Panc1 (cell line): ENCODE results near the gene AGAP2. TPM values are rescaled to one million over a fixed set of nuclear protein-coding genes. Genes with fewer than 3 reads are reported as not detected.
"Not testable (repeated sequence)": the region's sequence is repeated elsewhere in the genome, so short reads cannot be mapped to it uniquely, and the experiment has no call there.

ENCODE experiments used
- ATAC-seq: fragments of 200-7000 bp; cut with Tn5 transposase; 2 replicates; pipeline ENCODE4 v1.9.1; 2020; ENCODE audit warnings: mild to moderate bottlenecking, moderate library complexity
- BruUV-seq: library from RNA; stranded (reverse); fragments of 400-500 nt; replicated peaks from 2 replicates; lab custom pipeline; 2021; lab: Mats Ljungman, UMichigan
- CTCF ChIA-PET: fragments of 300-600 bp; sonication (Branson Sonifier 250); formaldehyde crosslinking; loops from one replicate; lab custom pipeline; 2022; ENCODE audit warnings: antibody characterized with exemption; lab: Charles Lee
- POLR2A ChIA-PET: fragments of 300-600 bp; sonication (Branson Sonifier 250); formaldehyde crosslinking; loops from one replicate; lab custom pipeline; 2022; ENCODE audit warnings: antibody characterized with exemption; lab: Charles Lee
- DNase-seq: peaks from one replicate; pipeline ENCODE4 v3.0.0-alpha.2; 2010; ENCODE audit warnings: low read depth, low spot score
- H3K27ac ChIP-seq: 2 replicates; pipeline ENCODE4 v1.5.1; 2011; ENCODE audit warnings: mild to moderate bottlenecking, low read length, inconsistent platforms
- H3K27me3 ChIP-seq: fragments of 200-500 bp; sonication (Bioruptor generic); 2 replicates; pipeline ENCODE4 v1.6.0; 2014; ENCODE audit warnings: low read length, inconsistent platforms; ENCODE audit not compliant: control insufficient read depth, insufficient read depth
- H3K36me3 ChIP-seq: fragments of 200-500 bp; sonication (Bioruptor generic); 2 replicates; pipeline ENCODE4 v1.5.1; 2014; ENCODE audit warnings: inconsistent platforms, mild to moderate bottlenecking, low read length, moderate library complexity; ENCODE audit not compliant: control insufficient read depth, insufficient read depth
- H3K4me1 ChIP-seq: 2 replicates; pipeline ENCODE4 v1.5.1; 2011; ENCODE audit warnings: inconsistent platforms, mild to moderate bottlenecking, low read length, moderate library complexity; ENCODE audit not compliant: control insufficient read depth, insufficient read depth
- H3K4me3 ChIP-seq, 2 experiments: 2 replicates each; pipeline ENCODE4 v1.5.1; 2011 to 2012; ENCODE audit warnings: low read depth in 2 of 2, low read length in 2 of 2, mild to moderate bottlenecking in 2 of 2, inconsistent platforms in 1 of 2, moderate library complexity in 1 of 2
- H3K9me3 ChIP-seq: fragments of 200-500 bp; sonication (Bioruptor generic); 2 replicates; pipeline ENCODE4 v1.5.1; 2014; ENCODE audit warnings: low read depth, mild to moderate bottlenecking, inconsistent platforms, low read length, moderate library complexity; ENCODE audit not compliant: control insufficient read depth, insufficient read depth
- CTCF ChIP-seq: fragments of 450-650 bp; IDR thresholded peaks from 2 replicates; pipeline ENCODE4 v1.5.1; 2017; ENCODE audit warnings: mild to moderate bottlenecking
- POLR2AphosphoS5 ChIP-seq: IDR thresholded peaks from 2 replicates; pipeline ENCODE4 v1.6.1; 2012; ENCODE audit warnings: mild to moderate bottlenecking, low read depth, low read length, moderate library complexity
- REST ChIP-seq, 2 experiments: IDR thresholded peaks; 2 replicates each; pipeline ENCODE4 v1.6.1; 2011 to 2012; ENCODE audit warnings: low read depth in 2 of 2, control low read depth in 1 of 2, low read length in 1 of 2, mild to moderate bottlenecking in 1 of 2, moderate library complexity in 1 of 2; ENCODE audit not compliant: insufficient read depth in 1 of 2
- SIN3A ChIP-seq: IDR thresholded peaks from 2 replicates; pipeline ENCODE4 v1.6.1; 2012; ENCODE audit warnings: low read depth, mild to moderate bottlenecking, low read length, moderate library complexity, borderline replicate concordance; ENCODE audit not compliant: insufficient read depth
- TCF7L2 ChIP-seq: IDR thresholded peaks from 2 replicates; pipeline ENCODE4 v1.6.1; 2011; ENCODE audit warnings: mild to moderate bottlenecking, low read depth, low read length, inconsistent platforms
- in situ Hi-C: cut with HindIII; loops from 2 replicates; pipeline ENCODE4 v1.10.0; 2016; ENCODE audit warnings: low sequenced_read_pairs, low pct_unique_long_range_greater_than_20kb
- intact Hi-C: fragments of 100-400 bp; cut with micrococcal nuclease; formaldehyde crosslinking; loops from one replicate; pipeline ENCODE4 v1.10.0; 2022; ENCODE audit not compliant: unreplicated experiment
- total RNA-seq: library from RNA; stranded (reverse); gene quantifications from one replicate; pipeline ENCODE4 v1.2.1, GENCODE V29; 2021; ENCODE audit not compliant: unreplicated experiment

The AGAP2 gene
- total RNA-seq, 1 experiment from 2014 or later, result 0.49 TPM

GRCh38 chr12:57775563-57776246 lies 37.2 kb upstream of the AGAP2 start:
- ChIA-PET POLR2A (no interaction called here), CTCF (interaction anchor here (0.6 to 0.7 kb wide), 2 partner anchors 31 to 165 kb away, joined by 3 to 9 read pairs; partner anchors contain the start of gene TSPAN31)
- Histone ChIP-seq H3K27ac (no peak overlapping the region), H3K4me1 (peaks cover 4% of the 10 kb centered on the region; the same call in 1 of the 2 replicates), H3K9me3 (no peaks in the 10 kb centered on the region), H3K27me3 (no peaks in the 10 kb centered on the region), H3K36me3 (peaks cover 2% of the 10 kb centered on the region; the same call in 1 of the 2 replicates), H3K4me3 (no peak overlapping the region)
- TF ChIP-seq CTCF (no peak; the same call in 1 of the 2 replicates), REST (IDR thresholded peaks at IDR 0.05; ENCODE audit: insufficient read depth in 1 of 2, low read depth in 2 of 2, low read length in 1 of 2) (no peak)
- no peak for ATAC-seq
- intact Hi-C loops, result no loop called here
- in situ Hi-C loops, result no loop called here
- no TSS peak for BruUV-seq
- DNase-seq, result no peak

GRCh38 chr12:57775044-57775443 lies 36.5 kb upstream of the AGAP2 start:
- peaks cover 4% of the 10 kb centered on the region; the same call in 1 of the 2 replicates for H3K4me1 ChIP-seq
- DNase-seq, result no peak
- H3K27me3 ChIP-seq, result no peaks in the 10 kb centered on the region
- peaks cover 2% of the 10 kb centered on the region; the same call in 1 of the 2 replicates for H3K36me3 ChIP-seq
- no peak overlapping the region for H3K27ac ChIP-seq
- in situ Hi-C loops, result no loop called here
- intact Hi-C loops, result no loop called here
- ATAC-seq, result no peak
- no peaks in the 10 kb centered on the region for H3K9me3 ChIP-seq
- no TSS peak for BruUV-seq
- CTCF ChIA-PET, result interaction anchor here (0.6 to 0.7 kb wide), 4 partner anchors 30 to 670 kb away, joined by 3 to 9 read pairs (median 3); partner anchors contain the start of gene TSPAN31
- TF ChIP-seq SIN3A (no peak), TCF7L2 (no peak), POLR2AphosphoS5 (no peak), REST (IDR thresholded peaks at IDR 0.05; ENCODE audit: insufficient read depth in 1 of 2, low read depth in 2 of 2, low read length in 1 of 2) (no peak)
- H3K4me3 ChIP-seq, result no peak overlapping the region
- POLR2A ChIA-PET, result interaction anchor here (0.6 kb wide), 1 partner anchor 31 kb away, joined by 3 read pairs; no protein-coding TSS in a partner anchor

- ChIA-PET CTCF (interaction anchor here (0.6 to 0.7 kb wide), 3 partner anchors 122 to 670 kb away, joined by 3 read pairs; no protein-coding TSS in a partner anchor), POLR2A (interaction anchor here (0.6 kb wide), 1 partner anchor 31 kb away, joined by 3 read pairs; no protein-coding TSS in a partner anchor)
- H3K36me3 ChIP-seq, H3K27ac ChIP-seq, BruUV-seq, in situ Hi-C loops, DNase-seq, H3K4me1 ChIP-seq, intact Hi-C loops, H3K27me3 ChIP-seq, H3K4me3 ChIP-seq, ATAC-seq, H3K9me3 ChIP-seq: not testable (repeated sequence)
These were observed 36.1 kb upstream of the AGAP2 start for GRCh38 chr12:57774634-57775033.
